SU-DHL-6 (cell line): ENCODE data around the gene TPRA1.

ENCODE experiments used
- EZH2phosphoT487 ChIP-seq: fragments of 200-600 bp; sonication (generic), shearing (Covaris generic); conservative IDR thresholded peaks from 2 replicates; pipeline ENCODE4 v1.6.1; 2018; ENCODE audit warnings: mild to moderate bottlenecking, antibody characterized with exemption, low read length, moderate library complexity, mixed read lengths
- TF ChIP-seq, protein P1 (sequence below): fragments of 200-600 bp; sonication (generic); IDR thresholded peaks from one replicate; pipeline ENCODE4 v1.5.1; 2017; ENCODE audit warnings: antibody characterized with exemption, mild to moderate bottlenecking, low read length, moderate library complexity; ENCODE audit not compliant: insufficient read depth, poor library complexity, severe bottlenecking

- TF ChIP-seq, protein P1, sequence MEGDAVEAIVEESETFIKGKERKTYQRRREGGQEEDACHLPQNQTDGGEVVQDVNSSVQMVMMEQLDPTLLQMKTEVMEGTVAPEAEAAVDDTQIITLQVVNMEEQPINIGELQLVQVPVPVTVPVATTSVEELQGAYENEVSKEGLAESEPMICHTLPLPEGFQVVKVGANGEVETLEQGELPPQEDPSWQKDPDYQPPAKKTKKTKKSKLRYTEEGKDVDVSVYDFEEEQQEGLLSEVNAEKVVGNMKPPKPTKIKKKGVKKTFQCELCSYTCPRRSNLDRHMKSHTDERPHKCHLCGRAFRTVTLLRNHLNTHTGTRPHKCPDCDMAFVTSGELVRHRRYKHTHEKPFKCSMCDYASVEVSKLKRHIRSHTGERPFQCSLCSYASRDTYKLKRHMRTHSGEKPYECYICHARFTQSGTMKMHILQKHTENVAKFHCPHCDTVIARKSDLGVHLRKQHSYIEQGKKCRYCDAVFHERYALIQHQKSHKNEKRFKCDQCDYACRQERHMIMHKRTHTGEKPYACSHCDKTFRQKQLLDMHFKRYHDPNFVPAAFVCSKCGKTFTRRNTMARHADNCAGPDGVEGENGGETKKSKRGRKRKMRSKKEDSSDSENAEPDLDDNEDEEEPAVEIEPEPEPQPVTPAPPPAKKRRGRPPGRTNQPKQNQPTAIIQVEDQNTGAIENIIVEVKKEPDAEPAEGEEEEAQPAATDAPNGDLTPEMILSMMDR = no peak
- TF ChIP-seq EZH2phosphoT487 = no peak
Measured at GRCh38 chr3:127534161-127534451, 56.4 kb downstream of the TPRA1 start.
